GM10248 (cell line): ENCODE data around the gene RBM38.

ENCODE experiments used
- CTCF ChIA-PET: fragments of 300-600 bp; sonication (Branson Sonifier 250); formaldehyde crosslinking; extraction: SDS; loops from one replicate; lab custom pipeline; 2021; ENCODE audit warnings: antibody characterized with exemption; lab: Yijun Ruan, JAX
- POLR2A ChIA-PET: fragments of 350-650 bp; sonication (Branson Sonifier 250); formaldehyde crosslinking; extraction: SDS; loops from one replicate; lab custom pipeline; 2020; ENCODE audit warnings: antibody characterized with exemption; lab: Yijun Ruan, JAX
- DNase-seq: peaks from one replicate; pipeline ENCODE4 v3.0.0; 2012; ENCODE audit errors: extremely low spot score
- TF ChIP-seq, protein P1 (sequence below): IDR thresholded peaks from 2 replicates; pipeline ENCODE4 v1.5.1; 2012; ENCODE audit warnings: mild to moderate bottlenecking, low read depth; ENCODE audit errors: extremely low read depth, missing control alignments, control extremely low read depth

Gene RBM38

DNA sequence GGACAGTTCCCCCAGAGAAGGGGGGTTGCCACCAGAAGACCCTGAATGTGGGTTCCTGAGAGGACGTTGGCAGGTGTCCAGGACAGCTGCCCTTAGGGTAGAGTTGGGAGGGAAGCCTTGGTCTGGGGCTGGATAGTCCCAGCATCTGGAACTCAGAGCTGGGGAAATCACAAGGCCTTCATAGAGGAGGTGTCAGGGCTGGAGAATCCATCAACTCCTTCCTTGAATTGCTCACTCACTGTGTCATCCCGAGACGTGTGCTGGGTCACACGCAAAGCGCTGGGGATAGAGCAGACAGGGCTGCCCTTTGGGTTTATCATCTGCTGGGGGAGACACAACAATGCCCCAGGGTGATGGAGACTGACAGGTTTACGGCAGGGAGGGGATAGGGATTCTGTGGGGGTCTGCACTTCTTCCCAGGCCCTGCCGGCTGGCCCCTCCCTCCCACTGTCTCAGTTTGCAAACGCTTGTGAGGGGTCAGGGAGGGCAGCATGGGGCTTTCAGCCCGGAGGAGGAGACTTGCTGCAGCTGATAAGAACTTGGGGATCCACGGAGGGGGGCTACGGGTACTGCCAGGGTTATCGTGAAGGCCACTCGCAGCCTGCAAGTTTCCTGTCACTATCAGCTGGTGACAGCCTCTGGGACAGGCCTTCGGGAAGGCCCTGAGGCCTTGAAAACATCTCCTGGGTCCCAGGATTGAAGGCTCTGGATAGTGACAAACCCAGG lies 18.6 kb downstream of the RBM38 start:
- ChIA-PET POLR2A (interaction anchor here (0.8 to 1.4 kb wide), 2 partner anchors 12 to 71 kb away, joined by 3 to 4 read pairs; no protein-coding TSS in a partner anchor), CTCF (interaction anchor here (0.6 to 1.4 kb wide), 2 partner anchors 27 to 86 kb away, joined by 3 read pairs; no protein-coding TSS in a partner anchor)
- TF ChIP-seq, protein P1, sequence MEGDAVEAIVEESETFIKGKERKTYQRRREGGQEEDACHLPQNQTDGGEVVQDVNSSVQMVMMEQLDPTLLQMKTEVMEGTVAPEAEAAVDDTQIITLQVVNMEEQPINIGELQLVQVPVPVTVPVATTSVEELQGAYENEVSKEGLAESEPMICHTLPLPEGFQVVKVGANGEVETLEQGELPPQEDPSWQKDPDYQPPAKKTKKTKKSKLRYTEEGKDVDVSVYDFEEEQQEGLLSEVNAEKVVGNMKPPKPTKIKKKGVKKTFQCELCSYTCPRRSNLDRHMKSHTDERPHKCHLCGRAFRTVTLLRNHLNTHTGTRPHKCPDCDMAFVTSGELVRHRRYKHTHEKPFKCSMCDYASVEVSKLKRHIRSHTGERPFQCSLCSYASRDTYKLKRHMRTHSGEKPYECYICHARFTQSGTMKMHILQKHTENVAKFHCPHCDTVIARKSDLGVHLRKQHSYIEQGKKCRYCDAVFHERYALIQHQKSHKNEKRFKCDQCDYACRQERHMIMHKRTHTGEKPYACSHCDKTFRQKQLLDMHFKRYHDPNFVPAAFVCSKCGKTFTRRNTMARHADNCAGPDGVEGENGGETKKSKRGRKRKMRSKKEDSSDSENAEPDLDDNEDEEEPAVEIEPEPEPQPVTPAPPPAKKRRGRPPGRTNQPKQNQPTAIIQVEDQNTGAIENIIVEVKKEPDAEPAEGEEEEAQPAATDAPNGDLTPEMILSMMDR, result no peak
- no peak for DNase-seq

DNA sequence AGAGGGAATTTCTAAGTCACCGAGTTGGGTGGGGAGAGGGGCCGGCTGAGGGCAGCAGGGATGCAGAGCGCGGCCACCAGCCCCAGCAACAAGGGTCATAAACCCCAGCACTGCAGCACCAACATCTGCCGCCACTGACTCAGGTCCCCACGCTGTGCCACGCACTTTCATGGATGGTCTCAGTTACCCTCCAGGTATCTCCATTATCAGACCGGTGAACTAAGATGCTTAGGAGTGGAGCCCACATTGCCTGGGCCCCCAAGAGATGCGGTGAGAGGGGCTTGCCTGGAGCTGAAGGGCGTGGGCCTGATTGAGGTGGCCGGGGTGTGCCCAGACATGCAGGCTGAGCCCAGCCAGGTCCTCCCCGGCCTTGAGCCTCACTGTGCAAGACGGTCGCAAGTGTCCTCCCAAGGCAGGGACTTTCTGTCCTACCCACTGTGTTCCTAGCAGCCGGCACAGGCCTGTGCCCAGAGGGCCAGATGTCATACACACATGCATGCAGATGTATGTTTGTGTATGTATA lies 19.3 kb downstream of the RBM38 start:
- ChIA-PET CTCF (no interaction called here), POLR2A (interaction anchor here (1.4 kb wide), 1 partner anchor 70 kb away, joined by 4 read pairs; no protein-coding TSS in a partner anchor)
- no peak for DNase-seq
- TF ChIP-seq, protein P1, result no peak

DNA sequence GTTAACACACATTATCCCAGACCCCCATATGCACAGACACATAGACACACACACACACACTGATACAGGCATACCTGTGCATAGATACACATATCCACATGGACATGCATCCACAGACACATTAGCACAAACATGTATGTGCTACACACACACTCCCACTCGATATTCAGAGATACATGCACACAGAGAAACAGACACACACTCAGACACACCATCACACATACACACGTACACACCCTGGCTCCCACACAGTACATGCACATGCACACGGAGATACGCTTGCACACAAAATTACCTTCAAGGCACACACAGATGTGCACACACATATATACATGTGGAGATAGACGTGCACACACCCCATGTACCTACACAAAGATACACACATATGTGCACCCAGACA lies 19.7 kb downstream of the RBM38 start:
- POLR2A ChIA-PET, result interaction anchor here (1.4 kb wide), 1 partner anchor 70 kb away, joined by 4 read pairs; no protein-coding TSS in a partner anchor
- CTCF ChIA-PET, result no interaction called here
- DNase-seq, result no peak
- TF ChIP-seq, protein P1, result no peak

DNA sequence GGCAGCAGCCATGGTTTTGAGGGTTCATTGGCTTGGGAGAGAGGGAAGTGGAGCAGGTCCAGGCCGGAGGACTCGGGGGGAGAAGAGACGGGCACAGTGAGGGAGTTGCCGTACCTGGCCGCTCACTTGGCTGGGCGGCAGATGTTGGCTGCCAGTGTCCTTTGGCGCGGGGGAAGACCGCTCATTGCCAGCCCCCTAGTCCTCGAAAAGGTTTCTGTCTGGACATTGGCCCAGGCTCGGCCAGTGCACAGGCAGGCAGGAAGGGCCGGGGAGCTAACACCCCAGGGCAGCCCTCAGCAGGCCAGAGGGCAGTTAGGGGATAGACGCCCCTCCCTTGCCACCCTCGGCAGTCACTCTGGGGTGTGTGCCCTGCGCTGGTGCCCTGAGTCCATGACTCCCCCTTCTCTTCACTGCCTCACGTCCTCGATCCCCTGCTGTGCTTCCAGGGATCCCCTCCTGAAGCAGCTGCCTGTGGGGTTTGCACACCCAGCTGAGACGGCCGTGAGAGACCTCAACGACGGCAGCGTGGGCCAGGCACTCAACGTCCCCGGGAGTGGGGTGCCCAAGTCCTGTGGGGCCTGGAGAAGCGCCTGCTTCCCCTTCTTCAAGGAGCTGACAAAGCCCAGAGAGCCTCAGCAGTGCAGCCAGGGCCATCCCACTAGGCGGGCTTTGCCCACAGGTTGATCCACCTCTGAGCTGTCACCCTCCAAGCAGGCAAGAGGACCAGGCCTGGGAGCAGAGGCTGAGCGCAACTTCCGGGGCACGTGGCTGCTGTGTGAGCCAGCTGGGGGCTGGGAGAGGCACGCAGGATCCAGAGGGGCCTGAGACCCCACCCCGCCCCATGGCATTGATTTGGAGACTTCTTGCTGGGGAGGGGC lies 20.4 kb downstream of the RBM38 start:
- TF ChIP-seq, protein P1, result no peak
- DNase-seq, result no peak
- ChIA-PET POLR2A (interaction anchor here (0.6 to 1.7 kb wide), 4 partner anchors 9 to 123 kb away, joined by 3 to 15 read pairs (median 6); no protein-coding TSS in a partner anchor), CTCF (interaction anchor here (1.1 to 2.4 kb wide), 6 partner anchors 8 to 82 kb away, joined by 4 to 8 read pairs (median 6); no protein-coding TSS in a partner anchor)

DNA sequence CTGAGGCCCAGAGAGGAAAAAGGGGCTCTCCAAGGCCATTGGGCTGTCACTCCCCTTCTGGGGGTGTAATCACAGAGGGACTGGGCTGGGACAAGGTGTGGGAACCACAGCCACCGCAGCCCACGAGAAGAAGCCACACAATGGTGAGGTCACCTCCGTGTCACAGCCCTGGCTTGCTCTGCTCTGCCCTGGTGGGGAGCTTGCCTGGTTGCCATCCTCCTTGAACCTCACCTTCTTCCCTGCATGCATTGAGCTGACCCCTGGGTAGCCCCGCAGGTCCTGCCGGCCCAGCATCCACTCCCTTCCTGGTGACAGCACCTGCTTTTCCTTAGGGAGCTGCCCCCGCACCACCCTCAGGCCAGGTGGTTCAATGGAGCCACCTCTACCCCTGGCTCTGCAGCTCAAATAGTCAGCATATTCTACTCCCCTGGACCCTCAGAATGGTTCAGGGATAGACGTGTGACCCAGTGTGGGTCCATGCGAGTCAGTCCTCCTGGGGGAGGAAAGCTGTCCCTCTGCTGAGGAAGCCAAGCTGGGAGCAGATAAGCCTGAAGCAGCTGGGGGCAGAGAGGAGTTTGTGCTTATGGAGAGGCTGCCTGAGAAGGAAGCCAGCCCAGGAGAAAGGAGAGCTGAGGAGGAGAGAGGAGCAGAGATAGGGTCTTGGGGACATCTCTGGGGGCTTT lies 21.3 kb downstream of the RBM38 start:
- DNase-seq, result no peak
- CTCF ChIA-PET, result interaction anchor here (0.6 to 2.4 kb wide), 12 partner anchors 9 to 797 kb away, joined by 3 to 8 read pairs (median 4); no protein-coding TSS in a partner anchor
- TF ChIP-seq, protein P1, result no peak
- POLR2A ChIA-PET, result interaction anchor here (0.6 to 1.7 kb wide), 4 partner anchors 10 to 122 kb away, joined by 3 to 15 read pairs (median 6); no protein-coding TSS in a partner anchor
